NCI-H748 (cell line): ENCODE data around the gene RPN2.

Experiments
- DNase-seq: peaks from one replicate; lab custom pipeline; 2025; ENCODE audit not compliant: unreplicated experiment; lab: John Stamatoyannopoulos, UW

Gene RPN2

GRCh38 chr20:37238935-37239451, 59.9 kb downstream of the RPN2 start:
- peak; percentile 82 for DNase-seq

DNA sequence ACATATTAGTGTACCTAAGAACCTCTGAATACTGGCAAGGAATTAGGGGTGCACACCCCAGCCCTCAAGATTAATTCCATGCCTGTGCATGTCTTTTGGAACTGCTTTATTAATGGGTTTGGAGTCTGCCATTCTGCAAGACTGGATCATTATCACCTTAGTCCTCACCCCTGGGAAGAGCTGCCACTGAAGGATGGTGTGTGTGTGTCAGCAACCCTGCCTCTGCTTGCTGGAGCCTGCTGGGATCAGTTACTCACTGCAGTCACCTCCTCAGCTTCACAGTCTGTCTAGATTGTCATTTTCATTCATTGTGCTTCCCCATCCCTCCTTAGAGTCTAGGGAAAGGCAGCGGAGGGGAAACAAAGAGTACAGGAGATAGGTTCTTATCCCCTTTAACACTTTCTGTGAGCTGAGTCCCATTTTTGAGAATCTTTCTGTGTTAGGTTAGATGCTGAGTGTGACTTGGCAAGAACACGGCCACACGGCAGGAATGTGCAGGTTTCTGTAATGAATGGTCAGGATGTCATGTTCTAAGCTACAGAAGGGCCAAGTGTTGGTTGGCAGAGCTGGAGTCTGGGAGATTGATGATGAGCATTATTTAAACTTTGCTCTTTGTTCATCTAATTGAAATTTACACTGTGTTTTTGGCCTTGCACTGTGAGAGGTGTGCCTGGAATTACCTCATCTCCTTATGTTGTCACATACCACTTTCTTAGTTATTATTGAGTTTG, 61.4 kb downstream of the RPN2 start:
- peak; percentile 34 for DNase-seq

GRCh38 chr20:37242503-37242902, 63.4 kb downstream of the RPN2 start:
- DNase-seq, result no peak

- DNase-seq, result peak; percentile 40
Observed at GRCh38 chr20:37243076-37243936, 64.2 kb downstream of the RPN2 start.

GRCh38 chr20:37243937-37244571, 64.9 kb downstream of the RPN2 start:
- no peak for DNase-seq

- peak; percentile 74 for DNase-seq
Observed at GRCh38 chr20:37244572-37244957, 65.4 kb downstream of the RPN2 start.

DNA sequence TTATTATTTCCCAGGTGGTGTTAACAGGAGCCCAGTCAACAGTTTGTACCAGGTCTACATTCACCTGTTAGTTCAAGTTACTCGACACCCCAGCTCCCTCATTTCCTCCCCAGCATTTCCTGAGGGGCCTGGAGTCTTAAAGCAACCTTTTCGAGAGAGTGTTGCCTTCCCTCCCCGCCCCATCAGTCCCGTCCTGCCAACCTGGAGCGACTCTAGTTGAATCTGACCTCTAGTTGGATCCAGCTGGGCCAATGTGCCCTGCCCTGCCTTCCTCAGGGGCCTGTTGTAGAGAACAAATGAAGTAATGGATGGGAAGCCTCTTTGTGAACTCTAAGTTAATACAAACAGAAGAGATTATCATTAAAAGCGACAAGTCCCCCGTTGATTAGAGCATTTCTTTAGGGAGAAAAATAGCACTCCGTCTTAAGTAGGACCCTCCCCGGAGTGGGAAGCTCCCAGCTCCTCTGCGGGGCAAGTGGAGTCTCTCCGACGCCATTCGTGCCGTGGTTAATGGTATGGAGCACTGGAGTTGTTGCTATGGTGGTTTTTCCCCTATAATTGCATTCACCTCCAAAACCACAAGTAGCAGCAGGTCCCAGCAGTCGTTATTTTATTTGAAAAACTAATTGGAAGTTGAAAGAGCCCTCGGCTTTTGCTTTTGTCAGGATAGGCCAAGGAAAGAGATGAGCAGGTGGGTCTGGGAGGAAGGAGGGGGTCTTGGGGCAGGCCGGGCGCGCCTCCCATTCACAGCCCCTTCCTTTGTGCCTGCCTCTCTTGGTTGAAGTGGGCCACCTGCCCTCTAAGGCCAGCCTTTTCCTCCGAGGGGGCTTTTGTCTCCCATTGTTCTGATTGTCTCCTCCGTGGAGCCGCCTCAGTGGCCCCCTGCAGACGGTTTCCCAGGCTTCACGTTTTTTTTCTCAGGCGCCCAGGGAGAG, 66.4 kb downstream of the RPN2 start:
- DNase-seq, result peak; percentile 96

DNA sequence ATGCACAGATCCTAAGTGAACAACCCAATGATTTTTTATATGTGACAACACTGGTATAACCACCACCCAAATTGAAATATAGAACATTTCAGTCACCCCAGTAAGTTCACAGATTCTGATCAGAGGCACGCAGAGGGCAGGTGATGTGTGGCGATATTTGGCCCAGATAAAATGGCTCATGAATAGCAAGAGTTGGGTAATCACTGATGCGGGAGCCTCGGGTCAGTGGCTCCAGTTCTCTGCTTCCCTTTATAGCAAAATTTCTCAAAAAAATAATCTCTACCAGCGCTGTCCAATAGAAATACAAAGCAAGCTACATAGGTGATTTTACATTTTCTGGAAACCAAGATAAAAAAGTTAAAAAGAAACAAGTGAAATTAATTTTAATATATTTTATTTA, 67.6 kb downstream of the RPN2 start:
- DNase-seq, result no peak

DNA sequence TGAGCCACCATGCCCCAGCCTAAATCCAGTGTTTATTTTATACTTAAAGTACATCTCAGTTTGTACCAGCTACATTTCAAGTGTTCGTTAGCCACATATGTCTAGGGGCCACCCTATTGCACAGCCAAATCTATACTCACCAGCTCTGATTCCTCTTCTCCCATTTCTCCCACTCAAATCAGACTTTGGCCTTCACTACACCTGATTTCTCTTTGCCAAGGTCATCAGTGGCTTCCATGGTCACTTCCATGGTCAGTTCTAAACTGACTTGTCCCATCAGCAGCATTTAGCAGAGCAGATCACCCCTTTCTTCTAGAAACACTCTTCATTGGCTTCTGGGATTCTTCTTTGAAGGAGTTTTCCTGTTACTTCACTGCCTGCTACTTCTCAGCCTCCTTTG, 68.4 kb downstream of the RPN2 start:
- no peak for DNase-seq

GRCh38 chr20:37249304-37249703, 70.2 kb downstream of the RPN2 start:
- no peak for DNase-seq

DNA sequence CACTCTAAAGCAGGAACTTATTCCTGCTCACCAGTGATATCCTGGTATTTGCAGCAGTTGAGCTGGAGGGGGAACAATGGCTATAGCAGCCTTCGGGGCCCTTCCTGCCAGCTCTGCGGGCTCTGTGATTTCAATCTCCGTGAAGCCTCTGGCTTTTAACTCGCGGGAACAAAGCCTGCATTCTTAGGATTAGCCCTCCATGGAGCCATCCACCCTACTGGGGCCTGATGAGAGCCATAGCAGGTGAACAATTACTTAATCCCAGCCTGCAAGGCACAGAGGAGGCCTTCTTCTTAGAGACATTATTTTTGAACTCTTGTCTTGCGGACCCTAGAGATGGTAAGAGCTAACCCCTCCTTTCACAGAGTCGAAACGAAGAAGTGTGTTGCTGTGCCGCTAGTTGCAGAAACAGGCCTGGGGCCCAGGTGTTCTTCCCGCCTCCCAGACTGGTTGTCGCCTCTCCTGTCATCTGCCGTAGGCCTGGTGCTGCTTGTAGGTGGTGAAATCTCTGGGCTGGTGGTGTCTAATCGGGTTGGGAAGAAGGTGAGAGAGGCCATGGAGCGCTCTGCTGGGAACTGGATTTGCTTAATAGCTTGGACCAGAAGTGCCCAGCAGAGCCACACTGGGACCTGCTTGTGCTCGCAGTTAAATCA, 72.8 kb downstream of the RPN2 start:
- no peak for DNase-seq

- no peak for DNase-seq
Observed at GRCh38 chr20:37253087-37253486, 74.0 kb downstream of the RPN2 start.

- no peak for DNase-seq
Observed at GRCh38 chr20:37254114-37254878, 75.2 kb downstream of the RPN2 start.

DNA sequence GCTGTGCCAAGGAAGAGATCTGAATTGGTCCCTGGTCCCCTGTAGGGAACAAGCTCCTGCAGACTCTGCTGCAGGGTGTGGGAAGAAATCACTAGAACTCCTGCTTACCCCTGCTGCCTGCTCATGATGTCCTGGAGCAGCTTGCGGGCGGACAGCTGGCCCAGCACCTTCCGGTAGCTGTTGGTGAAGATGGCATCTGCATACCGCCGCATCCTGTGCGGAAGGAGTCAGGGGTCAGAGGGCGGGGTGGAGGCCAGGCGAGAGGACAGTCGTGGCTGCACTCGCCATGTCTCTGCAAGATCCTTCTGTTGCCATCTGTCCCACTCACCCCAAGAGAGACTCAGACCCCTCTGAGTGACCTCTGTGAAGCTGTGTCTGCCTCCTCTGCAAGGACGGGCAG, 77.2 kb downstream of the RPN2 start:
- no peak for DNase-seq

DNA sequence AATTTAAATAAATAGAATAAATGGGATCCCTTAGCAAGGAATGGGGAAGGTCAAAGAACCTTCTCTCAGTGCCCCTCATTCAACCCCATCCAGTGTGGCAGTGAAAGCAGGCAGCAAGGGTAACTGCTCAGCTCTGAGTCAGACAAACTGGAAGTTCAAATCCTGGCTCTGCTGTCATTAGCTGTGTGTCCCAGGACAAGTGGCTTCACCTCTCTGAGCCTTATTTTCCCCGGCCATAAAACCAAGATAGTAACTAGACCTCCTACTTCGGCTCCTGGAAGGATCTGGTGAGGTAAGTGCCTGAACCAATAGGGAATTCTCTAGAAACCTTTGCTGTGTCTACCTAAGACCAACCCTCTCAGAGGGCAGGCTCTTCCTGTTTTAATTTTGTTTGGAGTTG, 78.4 kb downstream of the RPN2 start:
- DNase-seq, result no peak

- DNase-seq, result peak; percentile 66
Observed at GRCh38 chr20:37257988-37258387, 78.9 kb downstream of the RPN2 start.

GRCh38 chr20:37259031-37259430, 79.9 kb downstream of the RPN2 start:
- no peak for DNase-seq

DNA sequence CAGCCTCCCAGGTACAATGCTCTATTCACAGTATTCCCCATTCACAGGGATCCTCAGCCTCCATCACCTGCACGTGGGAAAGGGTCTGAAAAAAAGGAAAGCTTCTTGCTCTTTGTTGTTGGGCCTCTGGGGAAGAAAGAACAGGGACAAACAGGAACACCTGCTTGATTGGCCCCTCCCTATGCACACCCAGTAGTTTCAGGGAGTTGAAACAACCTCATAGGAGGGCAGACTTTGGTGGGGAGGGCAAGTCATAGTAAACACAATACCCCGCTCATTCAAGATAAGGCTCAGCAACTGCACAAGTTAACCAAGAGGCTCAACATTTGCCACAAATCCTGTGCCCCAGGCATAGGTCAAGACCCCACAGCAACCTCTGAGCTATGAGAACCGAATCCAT, 80.7 kb downstream of the RPN2 start:
- peak; percentile 73 for DNase-seq

DNA sequence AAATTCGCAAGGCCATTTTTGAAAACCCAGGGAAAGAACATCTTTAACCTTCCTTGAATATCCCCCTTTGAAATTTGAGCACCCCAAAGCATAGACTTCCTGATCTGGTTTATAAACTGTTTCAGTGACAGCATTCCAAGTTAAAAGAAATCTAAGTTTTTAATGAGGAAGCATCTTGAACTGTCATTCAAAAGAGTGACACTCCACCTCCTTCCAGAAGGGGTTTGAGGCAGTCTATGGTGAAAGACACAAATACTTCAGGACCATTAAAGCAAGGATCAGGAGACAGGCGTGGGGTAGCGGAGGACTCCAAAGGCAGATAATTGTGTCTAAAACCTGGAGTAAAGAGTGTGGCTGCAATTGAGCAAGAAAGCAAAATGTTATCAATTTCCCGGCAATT, 81.8 kb downstream of the RPN2 start:
- DNase-seq, result no peak
